Skin epidermis (tissue), 12 donors: ENCODE measurements around the gene FAM89B.

Experiments
- H3K27ac ChIP-seq, 21 experiments: fragments of 200-600 bp; sonication (generic) in 11 of 21; one replicate each; pipeline ENCODE4 v1.5.0; 2020; ENCODE audit warnings: mild to moderate bottlenecking in 3 of 21, inconsistent platforms in 2 of 21, moderate library complexity in 2 of 21
- H3K4me3 ChIP-seq, 7 experiments: fragments of 200-600 bp; sonication (generic) in 2 of 7; one replicate each; pipeline ENCODE4 v1.5.0; 2020; ENCODE audit warnings: inconsistent platforms in 2 of 7, mild to moderate bottlenecking in 2 of 7, moderate library complexity in 1 of 7

The FAM89B gene

DNA sequence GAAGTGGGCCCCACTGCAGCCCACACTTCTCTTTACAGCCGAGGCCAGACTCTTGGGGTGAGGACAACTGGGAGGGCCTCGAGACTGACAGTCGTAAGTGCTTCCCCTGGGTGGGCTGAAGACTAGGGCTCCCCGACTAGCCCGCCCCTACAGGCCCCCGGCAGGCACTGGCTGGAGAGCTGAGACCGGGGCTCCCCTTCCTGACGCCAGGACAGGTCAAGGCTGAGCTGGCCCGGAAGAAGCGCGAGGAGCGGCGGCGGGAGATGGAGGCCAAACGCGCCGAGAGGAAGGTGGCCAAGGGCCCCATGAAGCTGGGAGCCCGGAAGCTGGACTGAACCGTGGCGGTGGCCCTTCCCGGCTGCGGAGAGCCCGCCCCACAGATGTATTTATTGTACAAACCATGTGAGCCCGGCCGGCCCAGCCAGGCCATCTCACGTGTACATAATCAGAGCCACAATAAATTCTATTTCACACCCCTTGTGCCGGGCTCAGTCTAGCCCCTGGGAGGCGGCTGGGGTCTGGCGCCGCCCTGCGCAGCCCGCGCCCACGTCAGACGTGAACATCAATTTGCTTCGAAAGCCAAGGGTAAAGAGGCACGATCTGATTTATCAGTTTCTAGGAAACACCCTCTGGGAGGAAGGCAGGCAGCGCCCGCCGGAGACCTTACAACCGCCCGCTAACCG is 34.0 kb upstream of the FAM89B start:
- Histone ChIP-seq H3K4me3 (peak overlapping the region in 4 of 7 experiments; percentile 3 to 64 (median 54)), H3K27ac (peak overlapping the region in 5 of 21 experiments; percentile 15 to 95 (median 86))

DNA sequence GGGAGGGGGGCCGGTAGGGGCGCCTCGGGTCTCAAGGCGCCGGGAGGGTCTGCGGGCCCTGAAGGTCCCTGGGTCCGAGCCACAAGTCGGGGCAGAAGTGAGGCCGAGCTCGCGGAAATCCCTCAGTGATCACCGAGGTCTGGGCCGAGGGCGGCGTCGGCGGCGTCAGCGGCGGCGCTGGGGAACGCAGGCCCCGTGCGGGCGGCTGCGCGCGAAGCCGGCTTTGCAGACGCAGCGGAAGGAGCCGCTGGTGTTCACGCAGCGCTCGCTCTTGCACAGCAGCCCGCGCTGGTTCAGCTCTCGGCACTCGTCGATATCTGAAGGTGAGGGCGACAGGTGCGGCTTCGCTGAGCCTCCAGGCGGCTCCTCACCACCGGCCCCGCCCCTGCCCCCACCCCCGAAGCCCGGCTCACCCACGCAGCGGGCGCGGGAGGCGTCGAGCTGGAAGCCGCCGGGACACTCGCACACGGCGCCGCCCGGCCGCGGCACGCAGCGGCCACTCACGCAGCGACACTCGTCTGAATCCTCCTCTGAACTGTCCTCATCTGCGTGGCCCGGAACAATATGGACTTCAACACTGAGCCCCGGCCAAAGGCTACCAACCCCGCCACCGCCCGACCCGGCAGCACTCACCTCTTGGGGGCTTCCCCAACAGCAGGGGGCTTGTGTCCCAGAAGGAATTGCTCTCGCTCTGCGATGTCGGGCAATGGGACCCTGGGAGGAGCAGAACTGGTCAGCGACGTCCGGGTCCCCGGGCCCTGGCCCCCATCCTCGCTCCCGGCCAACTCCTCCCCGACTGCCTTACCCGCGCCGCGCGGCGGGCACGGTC is 33.2 kb upstream of the FAM89B start:
- Histone ChIP-seq H3K4me3 (peak overlapping the region; percentile 34 to 64 (median 48)), H3K27ac (peak overlapping the region in 20 of 21 experiments; percentile 58 to 96 (median 92))

DNA sequence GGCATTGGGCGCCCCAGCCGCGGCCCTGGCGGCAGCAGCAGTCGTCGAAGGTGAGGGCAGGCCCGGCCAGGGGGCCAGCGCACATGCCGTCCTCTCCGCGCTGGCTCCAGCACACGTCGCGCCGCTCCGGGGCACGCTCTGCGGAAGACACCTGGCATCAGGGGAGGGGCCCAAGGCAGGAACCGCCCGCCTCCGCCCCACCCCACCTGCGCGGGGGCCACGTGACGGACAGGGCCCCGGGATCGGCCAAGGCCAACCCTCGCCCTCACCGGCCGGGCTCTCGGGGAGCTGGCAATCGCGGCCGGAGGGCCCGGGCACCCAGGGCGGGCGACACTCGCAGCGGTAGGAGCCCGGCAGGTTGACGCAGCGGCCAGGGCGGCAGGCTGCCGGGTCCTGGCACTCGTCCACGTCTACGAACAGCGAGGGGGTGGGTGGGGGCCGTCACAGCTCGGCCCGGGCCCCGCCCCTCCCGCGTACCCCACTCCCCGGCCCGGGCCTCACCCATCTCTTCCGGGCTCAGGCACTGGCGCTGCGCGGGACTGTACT is 32.5 kb upstream of the FAM89B start:
- Histone ChIP-seq H3K4me3 (peak overlapping the region; percentile 34 to 64 (median 48)), H3K27ac (peak overlapping the region; percentile 58 to 96 (median 92))

DNA sequence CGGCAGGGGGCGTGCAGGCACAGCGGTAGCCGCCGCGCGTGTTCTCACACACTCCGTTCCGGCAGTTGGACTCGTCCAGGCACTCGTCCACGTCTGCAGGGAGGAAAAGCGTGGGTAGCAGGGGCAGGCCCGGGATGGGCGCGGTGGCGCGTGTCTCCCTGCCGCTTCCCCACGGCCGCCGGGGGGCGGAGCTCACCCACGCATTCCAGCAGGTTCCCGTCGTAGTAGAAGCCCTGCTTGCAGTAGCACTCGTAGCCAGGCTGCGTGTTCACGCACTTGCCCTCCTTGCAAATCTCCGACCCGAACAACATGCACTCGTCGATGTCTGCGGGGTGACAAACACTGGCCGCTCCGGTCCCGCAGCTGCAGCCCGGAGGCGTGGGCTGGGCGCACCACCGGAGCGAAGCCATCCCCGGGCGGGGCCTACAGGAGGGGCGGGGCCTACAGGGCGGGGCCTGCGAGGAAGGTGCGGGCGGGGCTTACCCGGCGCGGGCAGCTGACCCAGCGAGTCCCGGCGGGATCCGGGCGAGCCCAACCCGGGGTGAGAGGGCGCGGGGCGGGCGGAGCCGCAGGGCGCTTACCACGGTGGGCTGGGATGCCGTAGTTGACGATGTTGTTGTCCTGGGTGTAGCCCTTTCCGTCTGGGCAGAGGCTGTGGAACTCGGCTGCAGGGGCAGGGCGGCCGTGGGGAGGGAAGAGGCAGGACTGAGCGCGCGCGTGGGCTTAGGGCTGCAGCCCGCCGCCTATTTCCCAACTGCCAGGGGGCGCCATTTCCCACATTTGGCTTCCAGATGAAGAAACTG is 31.8 kb upstream of the FAM89B start:
- Histone ChIP-seq H3K4me3 (peak overlapping the region; percentile 34 to 64 (median 48)), H3K27ac (peak overlapping the region; percentile 58 to 96 (median 92))

DNA sequence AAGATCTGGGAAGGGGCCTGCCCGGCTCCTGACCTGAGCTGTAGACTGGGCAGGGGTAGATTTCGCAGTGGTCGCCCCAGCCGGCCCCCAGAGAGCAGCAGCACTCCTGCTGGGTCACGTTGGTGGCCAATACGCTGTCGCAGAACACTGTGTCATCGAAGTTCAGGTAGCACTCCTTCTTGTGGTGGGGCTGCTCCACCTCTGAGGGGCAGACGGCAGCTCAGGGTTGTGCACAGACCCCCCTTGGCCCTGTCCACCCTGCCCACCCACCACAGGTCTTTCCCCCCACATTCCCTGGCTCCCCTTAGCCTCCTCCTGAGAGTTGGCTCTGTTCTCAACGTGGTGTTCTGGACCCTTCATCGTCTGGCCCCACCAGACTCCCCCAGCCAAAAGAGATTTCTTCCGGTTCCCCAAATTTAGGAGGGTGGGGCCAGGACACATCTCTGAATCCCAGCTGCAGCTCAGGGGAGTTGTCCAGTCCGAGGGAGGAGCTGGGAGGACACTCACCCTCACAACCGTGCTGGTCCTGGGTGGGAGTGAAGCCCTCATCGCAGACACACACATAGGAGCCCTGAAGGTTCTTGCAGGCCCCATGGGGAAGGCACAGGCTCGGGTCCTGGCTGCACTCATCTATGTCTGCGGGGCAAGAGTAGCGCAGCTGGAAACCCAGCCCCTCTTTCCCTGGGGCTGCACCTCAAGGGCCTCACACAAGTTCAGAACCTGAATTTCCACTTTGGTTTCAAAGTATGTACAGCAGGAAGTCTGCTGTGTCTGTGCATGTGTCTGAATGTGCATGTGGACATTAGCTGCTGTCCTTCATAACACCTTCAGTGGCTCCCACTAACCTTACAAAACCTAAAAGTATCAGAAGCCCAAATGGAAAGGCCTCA is 31.0 kb upstream of the FAM89B start:
- Histone ChIP-seq H3K4me3 (peak overlapping the region; percentile 34 to 64 (median 48)), H3K27ac (peak overlapping the region; percentile 40 to 96 (median 91))

DNA sequence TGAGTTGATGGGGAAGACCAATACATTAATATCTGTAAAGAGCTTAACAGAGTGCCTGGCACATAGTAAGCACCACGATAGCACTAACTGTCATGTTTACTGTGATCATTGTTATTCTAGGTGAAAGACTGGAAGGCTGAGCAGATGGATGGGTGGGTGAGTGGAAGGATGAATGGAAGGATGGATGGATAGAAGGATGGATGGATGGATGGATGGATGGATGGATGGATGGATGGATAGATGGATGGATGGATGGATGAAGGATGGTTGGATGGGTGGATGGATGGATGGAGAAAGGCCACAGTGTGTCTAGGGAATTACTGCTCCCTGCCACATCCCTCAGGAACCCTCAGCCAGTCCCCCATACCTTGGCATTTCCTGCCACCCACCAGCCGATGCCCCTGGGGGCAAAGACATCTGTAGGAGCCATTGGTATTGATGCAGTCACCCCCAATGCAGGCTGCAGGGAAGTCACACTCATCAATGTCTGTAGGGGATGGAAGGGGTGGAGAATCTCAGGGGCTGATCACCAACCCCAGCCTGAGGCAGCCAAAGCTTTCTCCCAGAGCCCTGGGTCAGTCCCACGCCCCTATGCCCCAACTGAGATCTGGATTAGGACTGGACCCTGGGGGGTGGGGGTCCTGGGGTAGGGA is 29.5 kb upstream of the FAM89B start:
- H3K4me3 ChIP-seq: no peak overlapping the region
- no peak overlapping the region for H3K27ac ChIP-seq

DNA sequence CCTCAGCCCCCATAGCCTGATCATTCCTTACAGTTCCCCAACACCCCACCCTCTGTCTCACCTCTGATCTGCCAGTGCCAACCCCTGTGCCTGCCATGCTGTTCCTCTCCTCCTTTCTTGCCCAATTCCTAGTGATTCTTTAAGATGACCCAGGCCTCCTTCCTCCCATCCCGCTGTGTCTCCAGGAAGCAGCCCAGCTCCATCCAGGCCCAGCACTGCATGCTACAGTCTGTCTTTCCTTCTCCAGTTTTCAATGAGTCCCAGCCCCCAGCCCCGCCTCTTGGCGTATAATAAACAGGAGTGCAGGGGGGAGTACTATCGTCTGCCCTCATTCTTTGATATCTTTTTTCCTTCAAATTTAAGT is 26.5 kb upstream of the FAM89B start:
- Histone ChIP-seq H3K27ac (peak overlapping the region in 12 of 21 experiments; percentile 11 to 80 (median 71)), H3K4me3 (peak overlapping the region in 4 of 7 experiments; percentile 35 to 43 (median 38))

DNA sequence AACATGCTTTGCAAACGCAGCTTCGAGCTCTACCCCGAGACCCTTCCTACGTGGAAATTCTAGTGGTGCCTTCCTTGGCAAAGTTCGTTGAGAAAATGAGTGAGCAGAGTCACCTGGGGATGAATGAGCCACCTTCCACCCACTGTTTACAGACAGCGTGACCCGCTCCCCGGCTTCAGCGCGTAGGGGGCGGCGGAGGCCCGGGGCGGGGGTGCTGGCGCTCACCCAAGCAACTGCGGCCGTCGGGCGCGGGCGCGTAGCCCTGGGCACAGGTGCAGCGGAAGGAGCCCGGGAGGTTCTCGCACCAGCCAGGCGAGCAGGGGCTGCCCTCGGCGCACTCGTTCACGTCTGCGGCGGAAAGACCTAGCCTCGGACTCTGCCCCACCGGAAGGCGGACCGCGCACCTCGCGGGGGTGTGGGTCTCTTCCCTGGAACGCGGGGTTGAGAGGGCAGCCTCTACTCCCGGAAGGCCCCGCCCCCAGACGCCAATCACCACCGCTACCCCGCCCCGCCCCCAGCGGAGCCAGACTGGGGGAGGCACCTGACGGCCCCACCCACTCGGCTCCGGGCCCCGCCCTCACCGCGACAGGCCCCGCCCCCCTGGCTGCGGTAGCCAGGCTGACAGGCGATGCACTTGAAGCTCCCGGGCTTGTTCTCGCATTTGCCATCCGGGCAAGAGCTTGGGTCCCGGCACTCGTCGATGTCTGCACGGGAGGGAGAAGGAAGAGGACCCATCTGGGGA is 25.9 kb upstream of the FAM89B start:
- peak overlapping the region; percentile 18 to 43 (median 35) for H3K4me3 ChIP-seq
- peak overlapping the region in 18 of 21 experiments; percentile 11 to 80 (median 66) for H3K27ac ChIP-seq

DNA sequence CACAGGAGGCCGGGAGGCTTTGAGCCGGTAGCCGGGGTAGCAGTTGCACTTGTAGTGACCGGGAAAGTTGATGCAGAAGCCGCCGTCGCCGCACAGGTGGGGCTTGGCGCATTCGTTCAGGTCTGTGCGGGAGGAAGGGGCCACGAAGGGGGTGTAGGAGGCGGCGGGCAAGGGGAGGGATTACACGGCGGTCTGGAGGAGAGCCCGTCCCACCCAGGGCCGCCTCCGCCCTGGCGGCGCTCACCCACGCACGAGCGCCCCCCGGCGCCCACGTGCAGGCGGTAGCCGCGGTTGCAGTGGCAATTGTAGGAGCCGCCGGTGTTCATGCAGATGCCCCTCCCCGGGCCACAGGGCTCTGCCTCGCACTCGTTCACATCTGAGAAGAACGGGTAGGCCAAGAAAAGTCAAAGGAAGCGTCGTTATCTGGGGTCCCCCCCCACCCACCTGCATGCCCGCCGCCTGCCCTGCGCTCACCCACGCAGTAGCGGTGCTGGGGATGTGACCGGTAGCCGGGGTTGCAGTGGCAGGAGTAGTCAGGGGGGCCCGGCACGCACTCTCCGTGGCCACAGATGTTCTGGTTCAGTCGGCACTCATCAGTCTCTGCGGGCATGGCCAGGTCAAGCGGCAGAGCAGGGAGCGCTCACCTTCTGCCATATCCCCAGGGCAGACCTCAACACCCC is 24.8 kb upstream of the FAM89B start:
- H3K4me3 ChIP-seq: no peak overlapping the region
- H3K27ac ChIP-seq: peak overlapping the region in 3 of 21 experiments; percentile 0 to 77 (median 76)

DNA sequence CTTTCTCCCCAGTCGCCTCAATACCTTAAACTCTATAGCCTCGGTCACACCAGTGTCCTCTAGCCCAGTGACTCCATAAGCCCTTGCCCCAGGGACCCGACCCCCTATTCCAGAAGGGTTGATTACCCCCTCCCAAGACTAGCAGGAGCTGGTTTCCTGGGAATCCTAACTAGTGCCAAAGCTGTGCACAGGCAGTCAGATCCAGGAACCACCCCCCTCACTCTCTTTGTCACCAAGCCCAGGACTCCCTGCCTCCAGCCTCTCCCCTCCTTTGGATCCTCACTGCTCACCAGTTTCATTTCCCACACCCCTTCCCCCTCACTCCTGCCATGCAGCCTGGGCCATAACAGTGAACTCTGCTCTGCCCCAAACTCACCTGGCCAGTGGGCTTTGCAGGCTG is 23.9 kb upstream of the FAM89B start:
- Histone ChIP-seq H3K4me3 (no peak overlapping the region), H3K27ac (peak overlapping the region in 1 of 21 experiments; percentile 3)

DNA sequence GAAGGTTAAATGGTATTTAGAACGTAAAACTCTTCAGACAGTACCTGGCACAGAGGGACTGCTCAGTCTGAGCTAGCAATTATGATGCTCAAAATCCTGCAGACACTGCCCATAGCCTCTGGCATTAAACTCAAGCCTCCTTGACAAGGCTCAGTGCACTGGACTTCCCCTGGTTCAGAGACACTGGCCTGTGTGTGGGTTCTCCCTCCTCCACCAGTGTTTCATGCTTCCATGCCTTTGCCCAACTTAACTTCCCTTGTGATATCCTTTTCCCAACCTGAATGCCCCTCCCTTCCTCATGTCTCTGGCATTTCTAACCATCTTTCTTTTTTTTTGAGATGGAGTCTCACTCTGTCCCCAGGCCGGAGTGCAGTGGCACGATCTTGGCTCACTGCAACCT is 23.2 kb upstream of the FAM89B start:
- Histone ChIP-seq H3K4me3 (no peak overlapping the region), H3K27ac (no peak overlapping the region)

DNA sequence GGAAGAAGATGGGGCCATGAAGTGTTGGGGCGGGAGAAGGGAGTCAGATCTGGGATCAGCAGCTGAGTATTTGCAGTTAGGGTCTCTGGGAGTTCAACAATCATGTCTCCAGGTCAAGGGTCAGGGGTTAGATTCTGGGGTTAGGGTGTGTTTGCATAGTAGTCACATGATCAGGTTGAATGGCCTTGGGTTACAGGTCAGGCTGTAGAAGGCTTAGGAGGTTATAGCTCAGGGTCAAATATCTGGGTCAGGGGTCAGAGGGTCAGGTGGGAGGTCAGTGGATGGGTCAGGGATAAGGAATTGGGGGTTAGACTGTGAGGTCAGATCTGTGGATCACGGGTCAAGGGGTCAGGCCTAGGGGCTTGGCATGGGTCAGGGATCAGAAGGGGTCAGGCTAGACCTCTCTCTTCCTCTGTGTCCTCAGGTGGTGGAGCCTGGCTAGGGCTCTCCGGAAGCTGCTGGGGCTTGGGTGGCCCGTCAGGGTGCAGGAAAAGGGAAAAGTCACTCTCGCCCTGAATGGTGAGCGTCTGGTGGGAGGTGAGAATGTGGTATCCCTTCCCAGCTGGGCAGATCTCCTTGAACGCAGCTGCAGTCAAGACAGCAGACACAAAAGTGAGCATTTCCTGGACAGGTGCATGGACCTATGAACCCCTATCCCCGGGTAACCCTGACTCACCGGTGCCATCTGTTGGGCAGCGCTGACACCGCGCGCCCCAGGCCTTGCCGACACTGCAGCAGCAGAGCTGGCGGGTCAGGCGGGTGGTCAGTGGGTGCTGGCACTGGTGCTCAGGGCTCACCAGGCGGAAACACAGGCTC is 20.6 kb upstream of the FAM89B start:
- H3K27ac ChIP-seq: no peak overlapping the region
- H3K4me3 ChIP-seq: no peak overlapping the region

DNA sequence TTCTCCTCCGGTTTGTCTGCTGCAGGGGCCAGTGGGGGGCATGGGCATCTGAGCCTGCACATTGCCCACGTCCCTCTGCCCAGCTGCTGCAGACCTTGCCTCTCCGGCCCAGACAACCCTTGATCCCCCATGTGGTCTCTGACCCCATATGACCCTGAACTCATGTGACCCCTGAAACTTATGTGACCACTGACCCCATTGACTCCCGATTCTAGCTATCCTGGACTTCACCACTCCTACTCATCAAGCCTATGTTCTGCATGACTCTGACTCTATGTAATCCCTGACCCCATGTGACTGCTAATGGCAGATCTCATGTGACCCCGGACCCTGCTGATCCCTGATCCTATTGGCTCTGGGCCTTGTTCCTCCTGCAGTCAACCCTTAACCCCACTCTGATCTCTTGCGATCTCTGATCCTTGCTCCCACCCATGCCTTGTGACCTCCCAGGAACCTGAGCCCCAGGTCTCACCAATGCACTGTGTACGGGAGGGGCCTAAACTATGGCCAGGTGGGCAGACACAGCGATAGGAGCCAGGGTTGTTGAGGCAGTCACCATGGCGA is 19.9 kb upstream of the FAM89B start:
- peak overlapping the region in 2 of 21 experiments; percentile 31 to 73 for H3K27ac ChIP-seq
- H3K4me3 ChIP-seq: no peak overlapping the region

DNA sequence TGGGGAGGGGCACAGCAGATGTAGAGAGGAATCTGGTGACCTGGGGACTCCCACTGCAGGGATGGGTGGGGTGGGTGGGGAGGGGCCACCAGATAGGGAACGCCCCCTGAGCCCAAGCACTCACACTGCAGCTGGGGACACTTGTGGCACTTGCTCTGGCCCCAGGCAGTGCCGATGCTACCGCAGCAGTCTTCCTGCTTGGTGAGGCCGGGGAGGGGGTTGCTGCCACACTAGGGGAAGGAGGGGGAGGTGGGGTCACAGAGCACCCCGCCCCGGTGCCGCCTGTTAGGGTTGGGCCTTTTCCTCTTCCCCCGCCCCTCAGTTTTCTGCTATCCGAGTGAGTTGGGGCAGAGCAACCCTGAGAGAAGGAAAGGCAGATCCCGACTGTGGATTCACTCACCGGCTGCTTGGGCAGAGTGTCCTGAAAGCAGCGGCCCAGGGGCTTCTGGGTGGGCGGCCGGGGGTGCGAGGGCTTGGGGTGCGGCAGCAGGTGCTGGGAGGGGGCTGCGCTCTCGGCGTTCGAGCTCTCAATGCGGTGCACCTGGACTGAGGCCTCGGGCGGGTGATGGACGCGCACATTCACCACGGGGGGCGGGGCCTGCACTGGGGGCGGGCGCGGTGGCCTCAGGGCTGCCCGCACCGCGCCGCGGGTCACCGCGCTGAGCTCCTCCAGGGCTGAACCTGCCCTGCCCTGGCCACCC is 18.9 kb upstream of the FAM89B start:
- Histone ChIP-seq H3K4me3 (no peak overlapping the region), H3K27ac (peak overlapping the region in 7 of 21 experiments; percentile 3 to 73 (median 41))
